MCF 10A (cell line): Measurements from ENCODE around the gene FAM227A. TPM values are rescaled to one million over a fixed set of nuclear protein-coding genes. Genes with fewer than 3 reads are reported as not detected.

Experiments used
- BruUV-seq: library from RNA; stranded (reverse); fragments of 400-500 nt; replicated peaks from 2 replicates; lab custom pipeline; 2021; lab: Mats Ljungman, UMichigan
- CTCF ChIA-PET: fragments of 300-600 bp; sonication (Branson Sonifier 250); formaldehyde crosslinking; extraction: SDS; loops from one replicate; lab custom pipeline; 2021; ENCODE audit warnings: antibody characterized with exemption, inconsistent platforms; lab: Yijun Ruan, JAX
- POLR2A ChIA-PET: fragments of 300-600, 350-650 bp; sonication (Branson Sonifier 250); formaldehyde crosslinking; extraction: SDS; loops from one replicate; lab custom pipeline; 2020; ENCODE audit warnings: antibody characterized with exemption, inconsistent platforms; lab: Yijun Ruan, JAX
- DNase-seq: peaks from one replicate; pipeline ENCODE4 v3.0.0-alpha.2; 2018; ENCODE audit not compliant: unreplicated experiment
- H3K27ac Mint-ChIP-seq: one replicate; pipeline ENCODE4 v1.8.0; 2022; ENCODE audit warnings: mild to moderate bottlenecking, low read depth, mixed read lengths; ENCODE audit not compliant: unreplicated experiment
- H3K27me3 Mint-ChIP-seq: one replicate; pipeline ENCODE4 v1.8.0; 2022; ENCODE audit warnings: mixed read lengths; ENCODE audit not compliant: insufficient read depth, unreplicated experiment
- H3K36me3 Mint-ChIP-seq: one replicate; pipeline ENCODE4 v1.8.0; 2022; ENCODE audit warnings: mild to moderate bottlenecking, moderate library complexity, mixed read lengths; ENCODE audit not compliant: insufficient read depth, unreplicated experiment
- H3K4me1 Mint-ChIP-seq: one replicate; pipeline ENCODE4 v1.8.0; 2022; ENCODE audit warnings: mixed read lengths; ENCODE audit not compliant: insufficient read depth, unreplicated experiment
- H3K4me3 Mint-ChIP-seq: one replicate; pipeline ENCODE4 v1.8.0; 2022; ENCODE audit warnings: mild to moderate bottlenecking, moderate library complexity, mixed read lengths; ENCODE audit not compliant: unreplicated experiment
- H3K9me3 Mint-ChIP-seq: one replicate; pipeline ENCODE4 v1.8.0; 2022; ENCODE audit warnings: mixed read lengths; ENCODE audit not compliant: unreplicated experiment
- intact Hi-C: fragments of 100-400 bp; cut with micrococcal nuclease; formaldehyde crosslinking; loops from 2 replicates; pipeline ENCODE4 v1.14.1; 2022
- total RNA-seq: library from RNA; stranded (reverse); gene quantifications from 2 replicates; pipeline ENCODE4 v1.2.3, GENCODE V29; 2022
- TF ChIP-seq, protein P1 (sequence below): fragments of 200-600 bp; IDR thresholded peaks from one replicate; pipeline ENCODE4 v1.8.0; 2022; ENCODE audit warnings: antibody characterized with exemption, mild to moderate bottlenecking; ENCODE audit not compliant: unreplicated experiment

Gene FAM227A
- total RNA-seq, 1 experiment from 2014 or later = 2.3 TPM

DNA sequence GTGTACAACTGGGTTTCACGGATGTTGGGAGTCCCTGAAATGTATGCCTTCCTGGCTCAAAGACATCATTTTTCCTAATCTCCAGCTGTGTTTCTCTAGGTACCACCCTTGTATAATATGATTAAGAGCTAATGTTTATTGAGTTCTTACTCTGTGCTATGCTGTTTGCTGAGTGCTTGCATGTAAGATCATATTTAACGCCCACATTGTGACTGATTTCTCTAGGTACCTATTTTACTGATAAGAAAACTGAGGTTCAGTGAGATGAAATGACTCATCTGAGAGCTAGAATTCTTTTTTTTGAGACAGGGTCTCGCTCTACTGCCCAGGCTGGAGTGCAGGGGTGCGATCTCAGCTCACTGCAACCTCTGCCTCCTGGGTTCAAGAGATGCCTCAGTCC lies 42.6 kb downstream of the FAM227A start:
- Mint-ChIP-seq H3K9me3 (no peaks in the 10 kb centered on the region), H3K36me3 (peaks cover 22% of the 10 kb centered on the region)

DNA sequence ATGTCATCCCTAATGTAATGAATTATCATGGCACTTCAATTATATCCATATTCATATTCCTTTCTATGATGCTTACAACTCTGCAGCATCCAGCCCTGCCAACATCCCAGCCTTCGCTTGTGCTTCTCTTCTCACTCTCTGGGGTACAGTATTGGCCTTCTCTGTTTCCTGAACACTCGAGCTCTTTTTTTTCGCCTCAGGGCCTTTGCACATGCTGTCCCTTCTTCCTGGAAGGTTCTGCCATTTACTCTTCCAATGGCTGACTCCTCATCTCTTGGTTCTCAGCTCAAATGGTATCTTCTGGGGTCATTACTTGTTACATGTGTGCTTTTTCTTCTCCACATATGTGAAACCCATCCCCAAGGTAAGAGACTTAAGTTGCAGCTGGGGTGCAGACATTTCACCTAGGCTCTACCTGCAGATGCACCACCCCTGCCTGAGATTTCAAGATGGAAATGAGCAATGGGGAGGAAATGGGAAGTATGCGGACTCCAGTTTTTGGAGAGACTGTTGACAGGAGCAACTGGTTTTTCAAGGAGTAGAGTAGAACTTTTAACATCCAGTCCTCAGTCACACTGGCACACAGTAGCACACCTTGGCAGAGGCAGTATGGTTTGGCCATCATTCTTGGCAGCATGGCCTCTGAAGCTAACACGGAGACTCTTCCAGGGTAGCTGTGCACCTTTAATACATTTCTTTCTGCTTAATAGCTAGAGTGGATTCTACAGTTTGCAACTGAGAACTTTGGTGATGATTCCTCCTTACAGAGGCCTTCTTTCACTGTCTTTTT lies 43.8 kb downstream of the FAM227A start:
- no TSS peak for BruUV-seq
- Mint-ChIP-seq H3K36me3 (peaks cover 13% of the 10 kb centered on the region), H3K4me3 (no peak overlapping the region), H3K4me1 (no peaks in the 10 kb centered on the region), H3K27ac (no peak overlapping the region), H3K27me3 (no peaks in the 10 kb centered on the region), H3K9me3 (no peaks in the 10 kb centered on the region)
- intact Hi-C loops = no loop called here
- ChIA-PET CTCF (no interaction called here), POLR2A (interaction anchor here (0.7 kb wide), 1 partner anchor 57 kb away, joined by 4 read pairs; no protein-coding TSS in a partner anchor)
- TF ChIP-seq, protein P1, sequence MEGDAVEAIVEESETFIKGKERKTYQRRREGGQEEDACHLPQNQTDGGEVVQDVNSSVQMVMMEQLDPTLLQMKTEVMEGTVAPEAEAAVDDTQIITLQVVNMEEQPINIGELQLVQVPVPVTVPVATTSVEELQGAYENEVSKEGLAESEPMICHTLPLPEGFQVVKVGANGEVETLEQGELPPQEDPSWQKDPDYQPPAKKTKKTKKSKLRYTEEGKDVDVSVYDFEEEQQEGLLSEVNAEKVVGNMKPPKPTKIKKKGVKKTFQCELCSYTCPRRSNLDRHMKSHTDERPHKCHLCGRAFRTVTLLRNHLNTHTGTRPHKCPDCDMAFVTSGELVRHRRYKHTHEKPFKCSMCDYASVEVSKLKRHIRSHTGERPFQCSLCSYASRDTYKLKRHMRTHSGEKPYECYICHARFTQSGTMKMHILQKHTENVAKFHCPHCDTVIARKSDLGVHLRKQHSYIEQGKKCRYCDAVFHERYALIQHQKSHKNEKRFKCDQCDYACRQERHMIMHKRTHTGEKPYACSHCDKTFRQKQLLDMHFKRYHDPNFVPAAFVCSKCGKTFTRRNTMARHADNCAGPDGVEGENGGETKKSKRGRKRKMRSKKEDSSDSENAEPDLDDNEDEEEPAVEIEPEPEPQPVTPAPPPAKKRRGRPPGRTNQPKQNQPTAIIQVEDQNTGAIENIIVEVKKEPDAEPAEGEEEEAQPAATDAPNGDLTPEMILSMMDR = no peak
- no peak for DNase-seq

More for the DNA sequence above, 42.6 kb downstream of the FAM227A start:
- no TSS peak for BruUV-seq
- H3K4me3 Mint-ChIP-seq = no peak overlapping the region
- DNase-seq = no peak
- no peaks in the 10 kb centered on the region for H3K4me1 Mint-ChIP-seq
- no peaks in the 10 kb centered on the region for H3K27me3 Mint-ChIP-seq
- intact Hi-C loops = no loop called here
- CTCF ChIA-PET = interaction anchor here (0.9 kb wide), 1 partner anchor 14 kb away, joined by 3 read pairs; no protein-coding TSS in a partner anchor
- TF ChIP-seq, protein P1 = no peak
- H3K27ac Mint-ChIP-seq = no peak overlapping the region
- POLR2A ChIA-PET = interaction anchor here (0.8 kb wide), 1 partner anchor 61 kb away, joined by 4 read pairs; no protein-coding TSS in a partner anchor

DNA sequence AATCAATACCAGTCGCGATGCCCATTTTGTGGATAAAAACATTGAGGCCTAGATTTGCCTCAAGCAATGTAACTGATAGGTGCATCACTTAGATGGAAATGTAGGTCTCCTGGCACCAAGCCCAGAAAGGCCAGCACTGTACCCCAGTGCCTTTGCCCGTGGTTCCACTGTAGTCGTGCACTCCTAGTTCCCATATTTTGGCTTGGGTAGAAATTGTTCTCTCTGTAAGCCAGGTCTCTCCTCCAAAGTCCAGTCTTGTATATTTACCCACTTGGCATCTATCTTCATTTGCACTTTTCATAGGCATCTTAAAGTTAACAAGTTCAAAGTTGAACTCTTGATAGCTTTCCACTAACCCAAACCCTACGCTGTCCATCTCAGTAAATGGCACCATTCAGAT lies 44.6 kb downstream of the FAM227A start:
- H3K4me3 Mint-ChIP-seq = no peak overlapping the region
- H3K27me3 Mint-ChIP-seq = no peaks in the 10 kb centered on the region
- BruUV-seq = no TSS peak
- H3K9me3 Mint-ChIP-seq = no peaks in the 10 kb centered on the region
- ChIA-PET CTCF (no interaction called here), POLR2A (no interaction called here)
- intact Hi-C loops = no loop called here
- H3K27ac Mint-ChIP-seq = no peak overlapping the region
- DNase-seq = no peak
- peaks cover 2% of the 10 kb centered on the region for H3K4me1 Mint-ChIP-seq
- peaks cover 12% of the 10 kb centered on the region for H3K36me3 Mint-ChIP-seq
- TF ChIP-seq, protein P1 = no peak

DNA sequence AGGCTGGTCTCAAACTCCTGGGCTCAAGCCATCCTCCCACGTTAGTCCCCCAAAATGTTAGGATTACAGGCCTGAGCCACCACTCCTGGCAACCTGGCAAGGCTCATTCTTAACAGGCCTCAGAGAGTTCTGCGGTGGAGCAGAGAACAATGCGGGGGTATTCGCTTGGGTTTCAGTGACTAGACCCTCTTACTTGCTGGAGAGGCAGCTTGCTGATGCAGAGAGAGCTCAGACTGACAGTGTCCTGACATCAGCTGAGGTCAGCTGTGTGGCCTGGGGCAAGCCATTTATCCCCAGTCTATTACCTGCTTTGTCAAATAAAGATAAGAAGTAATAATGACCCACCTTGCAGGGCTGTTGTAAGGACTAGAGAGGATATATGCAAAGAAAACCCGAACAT lies 46.0 kb downstream of the FAM227A start:
- ChIA-PET POLR2A (no interaction called here), CTCF (no interaction called here)
- BruUV-seq = no TSS peak
- no peak for DNase-seq
- Mint-ChIP-seq H3K9me3 (no peaks in the 10 kb centered on the region), H3K27me3 (no peaks in the 10 kb centered on the region), H3K4me1 (peaks cover 10% of the 10 kb centered on the region), H3K36me3 (peaks cover 6% of the 10 kb centered on the region), H3K4me3 (no peak overlapping the region), H3K27ac (no peak overlapping the region)
- TF ChIP-seq, protein P1 = no peak
- intact Hi-C loops = no loop called here
